B cell (primary cell): ENCODE results near the gene IRGC.

Source experiments
- EZH2 ChIP-seq: IDR thresholded peaks from 2 replicates; pipeline ENCODE4 v1.6.1; 2012; ENCODE audit warnings: borderline replicate concordance, low read depth, mild to moderate bottlenecking, moderate library complexity, low read length; ENCODE audit not compliant: insufficient read depth, poor library complexity, severe bottlenecking
- TF ChIP-seq, protein P1 (sequence below): fragments of 200-600 bp; IDR thresholded peaks from one replicate; pipeline ENCODE4 v1.8.0; 2022; ENCODE audit warnings: antibody characterized with exemption, mild to moderate bottlenecking

DNA sequence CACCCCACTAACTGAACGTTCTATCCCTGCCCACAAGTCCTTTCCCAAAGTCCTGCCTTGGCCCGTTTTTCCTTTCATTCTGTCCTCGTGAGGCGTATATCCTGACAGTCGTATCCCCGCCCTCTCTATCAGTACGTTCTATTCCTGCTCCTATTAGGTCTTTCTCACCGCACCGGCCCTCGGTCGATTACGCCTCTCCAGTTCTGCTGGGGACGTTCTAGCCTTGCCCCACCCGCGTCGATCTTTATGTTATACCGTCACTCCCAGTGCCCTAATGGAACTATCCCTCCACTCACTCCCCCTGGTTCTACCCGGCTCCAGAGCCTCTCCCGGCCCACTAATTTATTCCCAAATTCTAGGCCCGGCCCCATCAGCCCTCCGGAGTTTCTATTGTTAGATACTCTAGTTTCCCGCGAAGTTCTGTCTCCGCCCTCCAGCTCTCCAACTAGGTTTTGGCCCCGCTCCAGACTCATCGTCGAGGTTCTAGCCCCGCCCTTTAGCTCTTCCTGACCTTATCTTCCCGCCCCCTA, 47.9 kb upstream of the IRGC start:
- TF ChIP-seq, protein P1, sequence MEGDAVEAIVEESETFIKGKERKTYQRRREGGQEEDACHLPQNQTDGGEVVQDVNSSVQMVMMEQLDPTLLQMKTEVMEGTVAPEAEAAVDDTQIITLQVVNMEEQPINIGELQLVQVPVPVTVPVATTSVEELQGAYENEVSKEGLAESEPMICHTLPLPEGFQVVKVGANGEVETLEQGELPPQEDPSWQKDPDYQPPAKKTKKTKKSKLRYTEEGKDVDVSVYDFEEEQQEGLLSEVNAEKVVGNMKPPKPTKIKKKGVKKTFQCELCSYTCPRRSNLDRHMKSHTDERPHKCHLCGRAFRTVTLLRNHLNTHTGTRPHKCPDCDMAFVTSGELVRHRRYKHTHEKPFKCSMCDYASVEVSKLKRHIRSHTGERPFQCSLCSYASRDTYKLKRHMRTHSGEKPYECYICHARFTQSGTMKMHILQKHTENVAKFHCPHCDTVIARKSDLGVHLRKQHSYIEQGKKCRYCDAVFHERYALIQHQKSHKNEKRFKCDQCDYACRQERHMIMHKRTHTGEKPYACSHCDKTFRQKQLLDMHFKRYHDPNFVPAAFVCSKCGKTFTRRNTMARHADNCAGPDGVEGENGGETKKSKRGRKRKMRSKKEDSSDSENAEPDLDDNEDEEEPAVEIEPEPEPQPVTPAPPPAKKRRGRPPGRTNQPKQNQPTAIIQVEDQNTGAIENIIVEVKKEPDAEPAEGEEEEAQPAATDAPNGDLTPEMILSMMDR, result no peak
- no peak for TF ChIP-seq EZH2
